CD4-positive, alpha-beta T cell treated with Interleukin-6 for 4 hours (primary cell): ENCODE data around the gene DGKH.
A peak's percentile ranks its signal among the peaks of the same experiment; 100 is the strongest.
"Not testable (repeated sequence)": the region's sequence is repeated elsewhere in the genome, so short reads cannot be mapped to it uniquely, and the experiment has no call there.

Source experiments
- DNase-seq: peaks from one replicate; pipeline ENCODE4 v3.0.0-alpha.2; 2020; ENCODE audit warnings: mixed read lengths

The DGKH gene

GRCh38 chr13:42040730-42041010 is 7.8 kb upstream of the DGKH start:
- no peak for DNase-seq

DNA sequence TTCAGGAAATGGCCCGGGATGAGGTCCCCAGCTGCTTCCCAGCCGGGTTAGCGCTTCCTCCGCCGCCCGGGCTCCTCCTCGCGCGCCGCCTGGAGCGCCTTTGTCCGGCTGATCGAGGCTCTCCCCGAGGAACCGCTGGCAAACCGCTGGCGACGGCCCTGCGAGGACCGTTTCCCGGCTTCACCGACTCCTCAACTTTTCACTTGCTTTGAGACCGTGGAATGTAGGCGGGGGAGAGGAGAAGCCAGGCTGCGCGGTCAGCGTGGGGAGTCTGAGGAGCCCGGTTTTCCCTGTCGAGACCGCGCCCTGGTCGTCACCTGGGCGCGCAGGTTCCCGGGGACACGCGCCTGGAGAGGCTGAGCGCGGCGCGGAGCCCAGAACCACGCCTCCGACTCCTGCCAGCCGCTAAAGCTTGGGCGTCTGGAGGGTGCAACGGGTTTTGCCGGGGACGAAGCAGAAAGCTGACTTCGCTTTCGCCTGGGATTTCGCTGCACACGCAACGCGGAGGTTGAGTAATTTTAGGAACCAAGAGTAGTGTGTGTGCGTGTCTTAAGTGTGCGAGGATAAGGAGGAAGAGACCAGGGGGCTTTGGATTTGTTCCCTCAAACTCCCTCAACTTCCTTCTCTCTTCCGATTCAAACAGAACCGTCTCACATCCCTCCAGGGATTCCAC is 7.3 kb upstream of the DGKH start:
- peak; percentile 46 for DNase-seq

DNA sequence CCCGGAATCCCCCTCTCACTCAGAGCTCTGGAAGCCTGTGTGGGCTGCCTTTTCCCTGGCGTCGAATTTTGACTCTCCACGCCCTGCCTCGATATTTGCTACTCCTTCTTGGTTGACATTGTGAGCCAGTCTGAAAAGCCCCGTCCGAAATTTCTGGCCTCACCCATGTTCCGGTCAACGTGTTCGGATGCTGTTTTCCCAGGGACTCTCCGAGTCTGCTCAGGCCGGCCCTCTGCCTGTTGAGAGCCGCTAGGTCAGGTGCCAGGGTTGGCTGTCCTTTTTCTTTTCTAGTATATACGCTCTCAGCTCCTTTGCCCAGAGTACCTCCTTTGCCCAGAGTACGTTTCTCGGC is 6.8 kb upstream of the DGKH start:
- DNase-seq = no peak

DNA sequence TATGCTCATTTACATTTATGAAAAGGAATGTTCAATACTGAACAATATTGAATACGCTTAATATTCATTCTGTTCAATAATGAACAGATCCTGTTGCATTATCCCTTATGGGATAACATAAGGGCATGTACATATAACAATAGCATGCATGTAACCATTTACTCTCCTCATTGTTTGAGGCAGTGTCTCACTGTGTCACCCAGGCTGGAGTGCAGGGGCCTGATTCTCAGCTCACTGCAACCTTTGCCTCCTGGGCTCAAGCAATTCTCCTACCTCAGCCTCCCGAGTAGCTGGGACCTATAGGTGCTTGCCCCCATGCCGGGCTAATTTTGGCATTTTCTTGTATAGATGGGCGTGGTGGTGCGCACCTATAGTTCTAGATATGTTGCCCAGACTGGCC is 4.8 kb upstream of the DGKH start:
- DNase-seq = no peak

- no peak for DNase-seq
Measured at GRCh38 chr13:42046448-42046847, 2.0 kb upstream of the DGKH start.

GRCh38 chr13:42047561-42048341 is 697 bp upstream of the DGKH start:
- peak; percentile 49 for DNase-seq

DNA sequence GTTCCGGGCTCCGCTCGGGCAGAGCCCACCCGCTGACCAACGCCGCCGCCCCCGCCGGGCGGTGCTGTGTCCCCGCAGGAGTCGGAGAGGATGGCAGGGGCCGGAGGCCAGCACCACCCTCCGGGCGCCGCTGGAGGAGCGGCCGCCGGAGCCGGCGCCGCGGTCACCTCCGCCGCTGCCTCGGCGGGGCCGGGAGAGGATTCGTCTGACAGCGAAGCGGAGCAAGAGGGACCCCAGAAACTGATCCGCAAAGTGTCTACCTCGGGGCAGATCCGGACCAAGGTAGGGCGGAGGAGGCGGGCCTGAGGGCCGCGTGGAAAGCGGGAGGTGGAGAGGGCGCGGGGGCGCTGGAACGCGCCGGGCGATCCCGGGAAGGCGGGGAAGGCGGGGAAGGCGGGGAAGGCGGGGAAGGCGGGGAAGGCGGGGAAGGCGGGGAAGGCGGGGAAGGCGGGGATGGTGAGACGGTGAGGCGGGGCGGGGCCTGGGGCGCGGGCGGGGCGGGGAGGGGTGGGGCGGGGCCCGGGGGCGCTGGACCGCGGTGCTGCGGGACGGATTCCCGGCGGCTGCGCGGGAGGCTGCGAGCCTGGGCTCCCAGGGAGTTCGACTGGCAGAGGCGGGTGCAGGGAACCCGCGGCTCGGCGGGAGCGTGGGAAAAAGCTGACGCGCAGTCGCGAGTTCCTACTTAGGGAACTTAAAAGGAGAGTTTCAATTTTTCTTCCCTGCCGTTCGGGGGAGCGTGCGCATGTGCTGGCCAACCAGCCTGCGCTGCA is 421 bp downstream of the DGKH start:
- peak; percentile 74 for DNase-seq

DNA sequence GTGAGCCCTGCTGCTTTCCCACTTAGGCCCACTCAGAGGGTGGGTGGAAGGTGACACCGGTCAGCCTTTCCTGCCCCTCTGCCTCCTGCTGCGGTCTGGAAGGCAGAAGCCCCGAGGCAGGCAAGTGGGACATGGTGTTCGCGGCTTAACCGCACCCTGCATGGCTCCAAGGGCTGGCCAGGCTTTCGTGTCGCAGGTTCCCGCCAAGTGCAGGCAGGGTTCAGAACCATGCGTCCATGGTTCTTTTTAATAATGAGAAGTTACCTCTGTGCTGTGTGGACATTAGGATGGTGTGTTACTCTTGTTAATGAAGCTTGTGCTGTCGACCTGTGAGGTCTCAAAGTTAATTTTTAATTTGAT is 986 bp downstream of the DGKH start:
- DNase-seq = no peak

- no peak for DNase-seq
Measured at GRCh38 chr13:42054798-42055499, 6.5 kb downstream of the DGKH start.

GRCh38 chr13:42055500-42056085 is 7.1 kb downstream of the DGKH start:
- DNase-seq = no peak

DNA sequence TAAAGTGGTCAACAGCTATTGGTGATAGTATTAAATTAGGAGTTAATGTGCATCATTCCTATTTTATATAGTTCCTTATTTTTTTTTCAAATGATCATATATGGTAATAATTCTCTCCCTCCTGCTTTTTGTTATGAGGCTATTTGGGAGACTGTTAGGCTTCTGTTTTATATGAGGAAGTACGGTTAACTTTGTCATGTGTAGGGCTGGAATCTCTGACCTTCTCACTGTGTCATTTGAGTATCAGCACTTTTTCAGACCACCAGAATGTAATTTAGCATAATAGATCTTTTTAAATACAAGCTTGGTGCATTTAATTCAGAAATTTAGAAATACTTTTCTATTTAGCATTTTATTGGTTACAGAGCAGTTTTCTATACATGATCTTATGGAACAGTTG is 7.7 kb downstream of the DGKH start:
- no peak for DNase-seq

GRCh38 chr13:42056583-42056982 is 8.1 kb downstream of the DGKH start:
- DNase-seq = no peak

DNA sequence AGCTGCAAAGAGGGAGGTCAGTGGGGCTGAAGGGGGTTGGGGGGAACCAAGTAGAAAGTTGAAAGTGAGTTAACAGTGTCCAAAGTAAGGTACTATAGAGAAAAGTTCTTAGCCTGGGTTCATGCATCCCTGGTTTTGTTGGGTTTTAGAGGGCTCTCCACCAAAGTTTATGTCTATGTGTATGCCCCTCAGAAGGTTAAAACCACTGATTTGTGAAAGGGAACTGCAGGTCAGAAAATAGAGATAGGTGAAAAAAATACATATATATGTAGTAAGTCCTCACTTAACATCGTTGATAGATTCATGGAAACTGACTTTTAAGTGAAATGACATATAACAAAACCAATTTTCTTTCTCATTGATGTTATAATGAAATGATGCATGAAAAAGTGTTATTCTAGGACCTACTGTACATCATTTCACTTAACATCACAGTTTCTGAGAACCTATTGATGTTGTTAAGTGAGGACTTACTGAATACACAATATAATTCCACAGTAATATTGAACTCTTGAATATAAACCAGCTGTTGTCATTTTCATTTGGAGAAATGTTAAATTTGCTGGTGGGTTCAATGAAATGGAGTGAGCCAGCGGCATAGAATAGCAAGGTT is 9.6 kb downstream of the DGKH start:
- no peak for DNase-seq

- DNase-seq = no peak
Measured at GRCh38 chr13:42061943-42062342, 13.5 kb downstream of the DGKH start.

- DNase-seq = no peak
Measured at GRCh38 chr13:42063105-42063504, 14.7 kb downstream of the DGKH start.

- DNase-seq = no peak
Measured at GRCh38 chr13:42064259-42064658, 15.8 kb downstream of the DGKH start.

DNA sequence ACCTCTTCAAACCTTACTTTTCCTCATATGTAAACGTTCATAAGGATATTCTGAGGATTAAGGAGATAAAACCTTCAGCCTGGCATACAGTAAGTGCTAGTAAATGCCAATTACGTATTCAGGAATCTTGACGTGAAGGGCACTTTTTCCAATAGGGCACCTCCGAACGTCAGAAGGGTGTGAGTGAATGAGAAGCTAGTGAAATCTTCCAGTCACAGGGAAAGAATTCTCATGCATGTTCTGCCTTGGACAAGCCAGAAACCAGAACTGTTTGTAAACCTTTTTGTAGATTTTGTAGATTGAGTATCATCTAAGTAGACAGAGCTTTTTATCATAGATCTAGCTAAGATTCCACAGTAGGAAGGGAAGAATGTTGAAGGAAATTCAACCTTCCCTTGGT is 16.5 kb downstream of the DGKH start:
- no peak for DNase-seq

GRCh38 chr13:42065414-42065813 is 17.0 kb downstream of the DGKH start:
- no peak for DNase-seq

DNA sequence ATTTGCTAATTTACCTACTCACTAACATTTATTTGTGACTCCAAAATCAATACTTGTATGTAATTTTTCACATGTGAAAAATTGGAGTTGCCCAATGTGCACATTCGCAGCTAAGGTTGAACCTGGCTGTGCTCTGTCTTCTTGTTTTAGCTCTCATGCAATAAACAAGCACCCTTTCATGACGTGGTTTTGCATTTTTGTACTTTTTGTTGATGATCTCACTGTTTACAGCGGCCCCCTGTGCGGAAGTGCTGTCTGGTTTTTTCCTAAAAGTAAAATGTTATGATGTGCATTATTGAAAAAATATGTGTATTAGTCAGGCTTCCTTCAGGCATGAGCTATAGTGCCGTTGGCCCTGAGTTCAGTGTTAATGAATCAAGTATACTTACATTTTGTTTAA is 18.1 kb downstream of the DGKH start:
- no peak for DNase-seq

- DNase-seq = no peak
Measured at GRCh38 chr13:42068886-42069285, 20.4 kb downstream of the DGKH start.

DNA sequence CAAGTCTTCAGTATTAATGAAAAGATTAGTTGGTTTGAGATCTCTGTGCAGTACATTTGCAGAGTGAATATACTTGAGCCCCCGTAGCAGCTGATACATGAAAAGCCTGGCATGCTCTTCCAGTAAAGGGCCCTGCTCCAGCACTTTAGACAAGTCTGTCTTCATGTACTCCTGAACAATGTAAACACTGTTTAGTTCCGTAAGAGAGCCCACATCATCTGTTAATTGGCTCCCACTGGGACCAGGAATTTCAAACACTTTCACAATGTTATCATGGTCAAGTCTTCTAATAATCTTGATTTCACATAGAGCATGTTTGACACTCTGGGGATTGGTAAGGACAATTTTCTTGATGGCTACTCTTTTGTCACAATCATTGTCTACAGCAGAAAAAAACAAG is 22.2 kb downstream of the DGKH start:
- not testable (repeated sequence) for DNase-seq

DNA sequence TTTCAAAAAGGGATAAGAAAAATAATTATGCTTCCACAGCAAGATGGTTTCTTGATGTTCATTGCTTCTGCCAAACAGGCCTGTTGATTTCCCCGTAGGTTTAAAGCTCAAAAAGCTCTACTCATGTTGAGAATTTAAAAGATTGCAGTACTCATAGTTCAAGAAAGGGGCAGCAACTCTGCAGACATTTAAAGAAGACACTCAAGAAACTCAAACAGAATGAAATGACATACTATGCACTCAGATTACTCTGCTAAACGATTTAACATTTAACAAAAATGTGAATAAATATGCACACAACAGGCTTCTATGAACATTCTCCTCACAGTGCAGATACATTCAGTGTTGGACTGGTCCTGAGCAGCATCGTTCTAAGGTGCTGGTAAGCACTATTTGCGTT is 22.7 kb downstream of the DGKH start:
- not testable (repeated sequence) for DNase-seq
